Measurements from ENCODE around the gene EGR4. TPM values are rescaled to one million over a fixed set of nuclear protein-coding genes. Genes with fewer than 3 reads are reported as not detected.

The EGR4 gene
- total RNA-seq, 1 donor from 2014 or later, result 0.12 TPM

GRCh38 chr2:73307720-73308119 is 14.4 kb upstream of the EGR4 start:
- Mint-ChIP-seq H3K4me1 (ENCODE audit: low read depth) (no peaks in the 10 kb centered on the region), H3K27me3 (peaks cover 28% of the 10 kb centered on the region), H3K9me3 (ENCODE audit: low read depth) (no peaks in the 10 kb centered on the region), H3K36me3 (ENCODE audit: insufficient read depth) (no peaks in the 10 kb centered on the region), H3K27ac (no peak overlapping the region), H3K4me3 (ENCODE audit: low read depth) (no peak overlapping the region)
- no peak for TF ChIP-seq CTCF (IDR thresholded peaks at IDR 0.05; ENCODE audit: unreplicated experiment)
- DNase-seq (ENCODE audit: low spot score, unreplicated experiment), result no peak

GRCh38 chr2:73301636-73302035 is 8.3 kb upstream of the EGR4 start:
- no peak for TF ChIP-seq CTCF (IDR thresholded peaks at IDR 0.05; ENCODE audit: unreplicated experiment)
- no peaks in the 10 kb centered on the region for H3K36me3 Mint-ChIP-seq (ENCODE audit: insufficient read depth)
- H3K27ac Mint-ChIP-seq, result no peak overlapping the region
- H3K4me3 Mint-ChIP-seq (ENCODE audit: low read depth), result no peak overlapping the region
- no peaks in the 10 kb centered on the region for H3K9me3 Mint-ChIP-seq (ENCODE audit: low read depth)
- DNase-seq (ENCODE audit: low spot score, unreplicated experiment), result no peak
- H3K4me1 Mint-ChIP-seq (ENCODE audit: low read depth), result no peaks in the 10 kb centered on the region
- H3K27me3 Mint-ChIP-seq, result peaks cover 65% of the 10 kb centered on the region

GRCh38 chr2:73300926-73301325 is 7.6 kb upstream of the EGR4 start:
- no peak for TF ChIP-seq CTCF (IDR thresholded peaks at IDR 0.05; ENCODE audit: unreplicated experiment)
- Mint-ChIP-seq H3K4me3 (ENCODE audit: low read depth) (no peak overlapping the region), H3K4me1 (ENCODE audit: low read depth) (no peaks in the 10 kb centered on the region), H3K9me3 (ENCODE audit: low read depth) (no peaks in the 10 kb centered on the region), H3K27ac (no peak overlapping the region), H3K36me3 (ENCODE audit: insufficient read depth) (no peaks in the 10 kb centered on the region), H3K27me3 (peaks cover 69% of the 10 kb centered on the region)
- DNase-seq (ENCODE audit: low spot score, unreplicated experiment), result no peak

GRCh38 chr2:73297586-73297985 is 4.2 kb upstream of the EGR4 start:
- Mint-ChIP-seq H3K9me3 (ENCODE audit: low read depth) (no peaks in the 10 kb centered on the region), H3K27me3 (peaks cover 86% of the 10 kb centered on the region)
- TF ChIP-seq CTCF (IDR thresholded peaks at IDR 0.05; ENCODE audit: unreplicated experiment), result no peak

GRCh38 chr2:73297151-73297559 is 3.8 kb upstream of the EGR4 start:
- Mint-ChIP-seq H3K4me1 (ENCODE audit: low read depth) (no peaks in the 10 kb centered on the region), H3K36me3 (ENCODE audit: insufficient read depth) (no peaks in the 10 kb centered on the region), H3K27ac (no peak overlapping the region), H3K4me3 (ENCODE audit: low read depth) (no peak overlapping the region), H3K27me3 (peaks cover 84% of the 10 kb centered on the region), H3K9me3 (ENCODE audit: low read depth) (no peaks in the 10 kb centered on the region)
- TF ChIP-seq CTCF (IDR thresholded peaks at IDR 0.05; ENCODE audit: unreplicated experiment), result no peak
- DNase-seq (ENCODE audit: low spot score, unreplicated experiment), result no peak

More at GRCh38 chr2:73297586-73297985, 4.2 kb upstream of the EGR4 start:
- no peak for DNase-seq (ENCODE audit: low spot score, unreplicated experiment)
- H3K4me1 Mint-ChIP-seq (ENCODE audit: low read depth), result no peaks in the 10 kb centered on the region
- no peak overlapping the region for H3K27ac Mint-ChIP-seq
- H3K36me3 Mint-ChIP-seq (ENCODE audit: insufficient read depth), result no peaks in the 10 kb centered on the region
- H3K4me3 Mint-ChIP-seq (ENCODE audit: low read depth), result no peak overlapping the region
